Fibroblast of skin of scalp (primary cell): Measurements from ENCODE around the gene ZFAND6.
A peak's percentile ranks its signal among the peaks of the same experiment; 100 is the strongest.

Source experiments
- DNase-seq: peaks from one replicate; pipeline ENCODE4 v3.0.0-alpha.2; 2013

Gene ZFAND6

DNA sequence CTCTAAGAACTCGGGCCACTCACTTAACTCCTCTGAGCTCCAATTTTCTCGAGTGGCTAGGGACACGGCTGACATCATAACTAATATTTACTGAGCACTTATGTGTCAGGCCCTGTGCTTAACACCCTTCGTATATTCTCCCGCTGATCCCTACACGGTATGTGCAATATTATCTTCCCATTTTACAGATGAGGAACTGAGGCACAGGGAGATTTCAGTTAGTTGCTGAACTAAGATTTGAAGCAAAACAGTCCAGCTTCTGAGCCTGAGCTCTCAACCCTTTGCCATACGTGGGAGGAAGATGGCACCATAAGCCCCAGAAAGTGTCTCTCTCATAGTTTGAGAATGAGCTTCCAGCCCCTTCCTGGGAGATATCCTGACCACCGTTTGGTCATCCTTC is 112.9 kb downstream of the ZFAND6 start:
- no peak for DNase-seq

DNA sequence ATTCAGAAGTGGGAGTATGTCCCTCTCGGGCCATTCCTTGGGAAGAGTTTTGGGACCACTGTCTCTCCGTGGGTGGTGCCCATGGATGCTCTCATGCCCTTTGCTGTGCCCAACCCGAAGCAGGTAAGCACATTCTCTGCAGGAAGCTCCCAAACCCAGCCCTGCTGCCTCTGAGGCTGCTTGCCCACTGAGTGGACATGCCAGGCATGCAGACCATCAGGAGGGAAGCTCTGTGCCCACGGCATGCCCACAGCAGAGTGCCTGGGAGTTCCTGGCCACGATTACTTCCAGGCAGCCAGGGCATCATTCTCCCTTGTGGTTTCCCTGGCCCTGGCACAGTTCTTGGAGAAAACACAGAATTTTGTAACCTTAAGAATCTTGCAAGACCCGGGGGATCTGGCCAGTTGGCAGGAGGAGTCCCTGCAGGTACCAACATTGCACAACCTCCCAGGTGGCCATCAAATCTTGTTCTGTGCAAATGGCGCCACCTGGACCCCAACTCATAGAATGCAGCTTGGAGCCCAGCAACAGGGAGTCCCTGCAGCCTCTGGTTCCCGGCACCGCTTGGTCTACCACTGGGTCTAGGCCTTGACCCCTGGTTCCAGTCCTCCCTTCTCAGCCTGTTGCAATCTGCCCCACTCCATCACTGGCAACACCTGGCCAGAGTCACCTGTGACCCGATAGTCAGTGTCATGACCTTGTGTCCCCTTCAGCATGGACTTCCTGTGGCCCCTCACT is 113.7 kb downstream of the ZFAND6 start:
- DNase-seq, result peak; percentile 42

DNA sequence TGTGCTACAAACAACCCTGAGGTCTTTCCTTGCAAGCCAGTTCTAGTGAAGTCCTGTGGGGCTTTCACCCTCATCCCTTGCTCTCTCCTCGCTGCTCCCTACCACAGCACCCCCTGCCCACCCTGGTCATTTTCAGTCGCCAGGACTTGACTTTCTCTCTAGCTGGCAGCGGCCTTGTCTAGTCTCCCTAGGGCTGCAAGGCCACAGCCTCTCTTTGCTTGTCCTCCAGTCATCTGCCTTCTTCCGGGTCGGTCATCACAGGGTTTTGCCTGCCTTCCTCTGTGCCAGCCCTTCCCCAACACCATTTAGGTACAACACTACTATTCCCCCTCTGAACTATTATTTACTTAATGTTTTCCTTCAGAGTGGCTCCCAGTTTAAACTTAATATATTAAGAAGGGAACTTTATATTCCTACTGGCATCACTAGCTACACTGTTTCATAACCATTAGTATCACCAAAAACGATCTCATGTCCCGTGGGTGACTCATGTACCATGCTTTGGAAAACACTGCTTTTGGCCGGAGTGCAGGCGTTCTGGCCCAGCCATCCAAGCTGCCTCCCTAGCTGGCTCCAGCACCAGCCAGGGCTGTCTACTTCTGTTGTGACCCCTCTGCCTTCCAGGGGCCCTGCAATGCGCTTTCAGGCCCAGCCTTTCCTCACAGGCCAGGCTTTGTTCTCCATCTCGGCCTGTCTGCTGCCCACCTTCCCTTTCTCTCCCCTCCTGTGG is 114.7 kb downstream of the ZFAND6 start:
- DNase-seq, result peak; percentile 21

DNA sequence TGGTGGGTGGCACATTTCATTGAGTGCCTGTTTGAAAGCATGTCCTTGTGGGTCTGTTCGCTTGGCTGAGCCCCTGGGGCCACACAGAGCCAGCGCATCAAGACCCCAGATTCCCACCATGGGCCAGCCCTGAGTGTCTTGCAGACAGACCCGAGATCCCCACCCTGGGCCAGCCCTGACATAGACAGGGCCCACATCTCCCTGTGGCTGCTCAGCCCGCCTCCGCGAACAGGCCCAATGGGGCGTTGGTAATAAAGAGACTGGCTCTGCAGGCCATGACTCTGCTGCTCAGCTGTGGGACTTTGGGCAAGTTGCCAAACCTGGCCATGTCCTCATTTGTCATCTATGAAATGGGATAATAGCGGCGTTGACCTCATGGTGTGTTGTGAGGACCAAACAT is 116.0 kb downstream of the ZFAND6 start:
- DNase-seq, result no peak

DNA sequence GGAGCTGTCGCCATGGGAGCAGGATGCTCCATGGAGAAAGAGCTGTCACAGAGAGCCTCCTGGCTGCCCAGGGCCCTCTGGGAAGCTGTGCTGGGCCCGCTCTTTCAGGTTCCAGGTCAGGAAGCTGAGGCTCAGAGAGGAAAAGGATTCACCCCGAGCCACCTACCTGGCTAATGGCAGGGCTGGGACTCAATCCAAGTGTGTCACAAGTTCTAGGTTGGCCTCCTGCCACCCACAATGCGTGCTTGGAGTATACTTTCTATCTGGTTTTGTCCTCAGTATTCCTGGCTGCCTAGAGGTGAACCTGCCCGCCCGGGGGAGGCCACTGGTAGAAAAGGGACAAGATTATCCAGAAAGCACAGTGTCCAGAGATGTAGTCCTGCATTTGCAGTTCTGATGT is 117.0 kb downstream of the ZFAND6 start:
- no peak for DNase-seq

DNA sequence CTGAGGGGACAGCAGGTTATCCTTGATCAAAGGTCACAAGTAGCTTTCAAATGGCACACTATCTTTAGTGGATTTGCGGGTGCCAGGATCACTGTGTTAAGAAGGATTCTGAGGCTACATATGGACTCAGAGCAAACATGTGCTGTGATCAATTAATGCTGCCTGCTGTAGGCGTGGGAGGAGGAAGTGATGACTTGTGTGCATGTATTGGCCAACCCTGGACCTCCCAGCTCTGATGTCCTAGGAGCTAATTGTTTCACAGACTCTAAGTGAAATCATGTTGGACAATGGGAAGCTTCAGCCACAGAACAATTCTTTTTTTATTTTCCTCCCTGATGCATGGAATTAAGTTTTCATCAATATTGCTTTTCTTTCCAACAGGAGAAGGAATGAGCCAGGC is 117.7 kb downstream of the ZFAND6 start:
- no peak for DNase-seq

DNA sequence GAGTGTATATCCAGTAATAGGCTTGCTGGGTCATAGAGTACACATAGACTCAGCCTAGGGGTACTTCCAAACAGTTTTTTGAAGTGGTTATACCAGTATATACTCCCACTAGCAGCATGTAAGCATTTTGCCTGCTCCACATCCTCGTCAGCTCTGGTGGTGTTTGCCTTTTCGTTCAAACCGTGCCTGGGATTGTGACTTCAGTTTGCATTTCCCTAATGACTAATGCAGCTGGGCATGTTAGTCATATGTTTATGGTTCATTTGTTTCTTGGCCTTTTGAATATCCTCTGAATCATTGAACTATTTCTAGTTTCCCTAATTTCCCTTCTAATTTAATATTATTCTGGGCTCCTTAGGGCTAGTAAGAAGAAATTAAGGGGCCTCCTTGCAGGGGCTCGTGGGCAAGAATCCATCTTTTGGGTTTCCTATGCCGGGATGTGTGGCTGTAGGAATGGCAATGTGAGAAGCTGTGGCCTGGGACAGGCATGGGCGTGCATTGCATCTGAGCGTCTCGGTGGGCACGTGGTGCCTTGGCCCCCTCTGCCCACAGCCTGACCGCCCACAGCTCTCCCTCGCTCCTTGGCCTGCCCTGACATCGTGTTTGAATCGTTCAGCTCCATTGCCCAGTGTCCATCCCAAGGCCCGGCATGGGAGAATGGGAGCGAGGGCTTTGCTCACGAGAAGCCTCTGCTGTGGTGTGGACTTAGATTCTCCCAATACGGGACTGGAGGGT is 119.7 kb downstream of the ZFAND6 start:
- DNase-seq, result peak; percentile 82

DNA sequence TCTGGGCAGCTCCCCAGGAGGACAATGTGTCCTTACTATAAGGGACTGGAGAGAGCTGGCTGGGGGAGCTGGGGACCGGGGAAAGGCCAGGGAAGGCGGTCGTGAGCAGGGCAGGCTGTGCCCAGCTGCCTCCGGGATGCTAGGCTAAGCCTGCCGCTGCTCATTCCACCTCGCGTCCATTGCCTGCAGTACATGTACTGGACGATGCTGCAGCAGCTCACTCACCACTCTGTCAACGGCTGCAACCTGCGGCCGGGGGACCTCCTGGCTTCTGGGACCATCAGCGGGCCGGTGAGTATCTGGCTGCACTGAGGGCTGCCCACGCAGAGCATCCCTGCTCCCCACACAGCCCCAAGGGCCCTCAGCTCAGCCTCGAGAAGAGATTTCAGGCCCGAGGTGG is 120.5 kb downstream of the ZFAND6 start:
- no peak for DNase-seq

DNA sequence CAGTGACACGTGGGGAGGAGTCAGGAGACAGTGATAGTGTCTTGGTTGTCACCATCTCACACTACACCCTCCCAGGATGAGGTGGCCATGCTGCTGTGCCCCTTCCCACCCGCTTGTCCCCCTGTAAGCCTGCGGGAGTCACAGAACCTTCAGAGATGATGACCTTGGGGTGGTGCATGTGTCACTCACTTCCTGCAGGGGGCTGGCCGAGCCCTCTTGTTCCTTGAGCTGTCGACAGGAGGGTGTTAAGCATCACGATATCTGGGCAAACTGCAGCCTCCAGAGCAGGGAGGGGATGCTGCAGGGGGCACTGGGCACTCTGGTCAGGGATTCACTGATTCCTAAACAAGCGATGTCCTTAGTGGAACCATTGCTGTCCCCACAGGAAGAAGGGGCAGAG is 121.0 kb downstream of the ZFAND6 start:
- DNase-seq, result no peak

DNA sequence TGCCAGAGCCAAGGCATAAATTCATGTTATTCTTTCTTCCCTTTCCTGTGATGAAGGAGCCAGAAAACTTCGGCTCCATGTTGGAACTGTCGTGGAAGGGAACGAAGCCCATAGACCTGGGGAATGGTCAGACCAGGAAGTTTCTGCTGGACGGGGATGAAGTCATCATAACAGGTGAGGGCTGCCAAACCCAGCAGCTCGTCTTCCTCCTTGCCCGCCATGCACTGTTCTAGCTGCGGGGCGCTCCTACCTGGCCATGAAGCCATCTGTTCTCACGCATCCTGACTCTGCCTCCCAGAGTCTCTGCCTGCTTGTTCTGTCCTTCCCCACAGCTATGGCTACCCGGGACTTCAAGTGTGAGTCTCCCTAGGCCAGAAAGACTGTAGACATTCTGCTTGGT is 121.5 kb downstream of the ZFAND6 start:
- DNase-seq, result no peak

DNA sequence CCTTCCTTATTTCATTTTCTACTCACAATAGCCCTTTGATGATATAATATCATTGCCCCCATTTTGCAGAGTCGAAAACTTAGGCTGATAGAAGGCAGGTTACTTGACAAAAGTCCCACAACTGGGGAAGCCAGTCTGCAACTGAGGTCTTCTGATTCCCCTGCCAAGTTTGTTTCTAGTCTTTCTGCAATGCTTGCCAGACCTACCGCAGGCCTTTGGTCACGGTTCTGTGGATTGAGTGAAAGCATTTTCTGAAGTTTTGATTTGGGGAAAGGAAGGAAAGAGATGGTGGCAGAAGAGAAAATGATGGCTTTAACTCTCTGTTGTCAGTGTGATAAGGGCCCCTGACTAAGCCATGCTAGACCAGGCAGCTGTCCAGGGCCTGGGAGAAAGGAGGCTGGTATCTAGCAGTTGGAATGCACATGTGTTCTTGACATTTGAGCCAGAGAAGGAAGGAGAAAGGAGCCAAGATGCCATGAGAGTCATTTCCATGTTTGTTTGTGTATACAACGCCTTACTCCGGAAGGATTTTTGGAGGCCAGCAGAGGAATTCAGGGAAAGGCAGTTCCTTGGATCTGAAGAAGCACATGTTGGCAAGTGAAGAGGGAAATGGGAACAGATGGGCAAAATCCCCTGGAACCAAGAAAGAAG is 123.3 kb downstream of the ZFAND6 start:
- DNase-seq, result peak; percentile 52

DNA sequence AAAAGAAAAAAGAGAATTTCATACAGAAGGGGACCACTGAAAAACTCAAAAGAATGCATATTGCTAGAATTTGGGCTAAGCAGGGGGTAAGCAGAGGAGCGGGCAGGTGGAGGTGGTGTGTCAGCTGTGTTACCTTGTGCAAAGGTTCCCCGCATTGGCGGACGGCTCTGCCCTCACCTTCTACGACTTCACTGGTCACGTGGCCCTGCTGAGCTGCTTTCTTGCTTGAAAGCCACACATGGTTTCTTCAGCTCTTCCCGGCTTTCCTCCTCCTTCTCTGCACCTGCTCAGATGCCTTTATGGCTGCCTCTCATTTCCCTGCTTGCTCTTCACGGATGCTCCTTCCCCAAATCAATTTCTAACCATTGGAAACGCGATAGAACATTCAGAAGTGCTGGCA is 123.8 kb downstream of the ZFAND6 start:
- DNase-seq, result no peak

DNA sequence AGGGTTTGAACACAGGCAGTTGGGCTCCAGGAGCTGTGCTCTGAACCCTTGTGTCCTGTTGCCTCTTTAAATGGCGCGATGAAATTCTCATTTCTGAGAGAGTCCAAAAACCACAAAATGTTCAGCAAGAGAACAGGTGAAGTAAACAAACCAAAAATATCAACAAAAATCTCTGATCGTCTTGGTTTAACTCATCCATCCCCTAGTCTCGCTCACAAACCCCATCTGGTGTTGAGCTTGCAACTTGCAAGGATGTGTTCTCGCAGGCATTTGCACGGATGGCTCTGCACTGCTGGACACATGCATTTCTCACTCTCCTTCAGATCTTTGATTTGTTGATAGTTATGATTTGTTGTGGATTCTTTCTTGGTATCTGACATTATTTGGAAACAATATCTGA is 124.4 kb downstream of the ZFAND6 start:
- DNase-seq, result peak; percentile 13

DNA sequence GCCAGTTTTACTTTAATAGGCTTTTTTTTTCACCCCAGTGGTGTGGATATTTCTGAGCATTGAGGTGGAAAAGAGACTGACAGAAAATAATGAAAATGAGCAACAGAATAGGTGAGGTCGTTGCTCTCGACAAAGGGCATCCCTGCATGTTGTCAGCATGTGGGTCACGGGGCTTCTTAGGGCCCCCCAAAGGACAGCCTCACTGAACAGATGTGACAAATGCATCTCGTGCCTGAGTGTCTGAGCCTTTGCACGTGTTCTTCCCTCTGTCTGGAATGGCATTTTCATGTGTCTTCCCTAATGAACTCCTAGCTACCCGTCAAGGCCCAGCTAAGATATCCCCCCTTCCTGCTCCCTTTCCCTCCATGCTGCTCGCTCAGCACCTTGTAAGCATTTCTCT is 125.1 kb downstream of the ZFAND6 start:
- DNase-seq, result no peak

DNA sequence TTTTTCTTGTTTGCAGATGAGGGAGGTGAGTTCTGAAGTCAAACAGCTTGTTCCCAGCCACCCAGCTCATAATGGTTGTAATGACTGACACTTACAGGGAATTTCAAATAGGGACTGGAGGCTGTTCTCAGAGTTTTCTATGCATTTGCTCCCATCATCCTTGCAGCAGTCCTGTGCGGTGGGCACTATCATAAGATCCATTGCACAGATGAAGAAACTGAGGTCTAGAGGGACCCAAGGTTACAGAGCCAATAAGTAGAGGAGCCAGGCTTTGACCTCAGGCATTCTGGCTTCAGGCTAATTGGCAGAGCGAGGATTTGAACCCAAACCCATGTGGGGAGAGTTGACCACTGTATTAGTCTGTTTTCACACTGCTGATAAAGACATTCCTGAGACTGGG is 125.7 kb downstream of the ZFAND6 start:
- DNase-seq, result no peak

DNA sequence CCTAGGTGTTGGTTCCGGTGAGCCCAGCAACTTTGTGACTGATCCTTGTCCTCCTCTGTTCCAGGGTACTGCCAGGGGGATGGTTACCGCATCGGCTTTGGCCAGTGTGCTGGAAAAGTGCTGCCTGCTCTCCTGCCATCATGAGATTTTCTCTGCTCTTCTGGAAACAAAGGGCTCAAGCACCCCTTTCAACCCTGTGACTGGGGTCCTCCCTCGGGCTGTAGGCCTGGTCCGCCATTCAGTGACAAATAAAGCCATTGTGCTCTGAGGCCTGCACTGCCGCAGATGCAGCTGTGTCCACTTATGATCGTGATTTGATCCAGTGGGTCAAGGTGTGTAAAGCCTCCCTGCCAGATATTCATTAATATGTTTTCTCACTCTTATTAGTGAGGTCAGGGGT is 126.6 kb downstream of the ZFAND6 start:
- no peak for DNase-seq

DNA sequence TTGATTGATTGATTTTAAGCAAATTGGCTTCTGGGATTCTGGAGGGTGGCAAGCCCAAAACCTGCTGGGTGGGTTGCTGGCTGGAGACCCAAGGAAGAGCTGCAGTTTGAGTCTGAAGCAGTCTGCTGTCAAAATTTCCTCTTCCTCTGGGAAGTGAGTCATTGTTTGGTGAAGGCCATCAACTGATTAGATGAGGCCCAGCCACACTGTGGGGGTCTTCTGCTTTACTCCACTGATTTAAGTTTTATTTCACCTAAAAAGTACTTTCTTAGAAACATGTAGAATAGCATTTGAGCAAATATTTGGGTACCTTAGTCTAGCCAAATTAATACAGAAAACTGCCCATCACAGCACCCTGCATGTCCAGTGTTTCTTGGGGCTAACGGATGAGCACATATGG is 127.1 kb downstream of the ZFAND6 start:
- no peak for DNase-seq
